ENCODE data around the gene KCTD12.

GRCh38 chr13:76852986-76853385, 33.2 kb downstream of the KCTD12 start:
- TF ChIP-seq CTCF (IDR thresholded peaks at IDR 0.05; ENCODE audit: borderline replicate concordance, extremely low read depth, low read length, poor library complexity, severe bottlenecking) (no peak), EZH2 (IDR thresholded peaks at IDR 0.05; ENCODE audit: borderline replicate concordance, low read depth, low read length, severe bottlenecking) (no peak)
